HG03460 (cell line): ENCODE measurements around the gene POLR3A.

Experiments
- ATAC-seq: cut with Tn5 transposase; IDR thresholded peaks from one replicate; pipeline ENCODE4 v1.9.1; 2021; ENCODE audit not compliant: unreplicated experiment

POLR3A gene

DNA sequence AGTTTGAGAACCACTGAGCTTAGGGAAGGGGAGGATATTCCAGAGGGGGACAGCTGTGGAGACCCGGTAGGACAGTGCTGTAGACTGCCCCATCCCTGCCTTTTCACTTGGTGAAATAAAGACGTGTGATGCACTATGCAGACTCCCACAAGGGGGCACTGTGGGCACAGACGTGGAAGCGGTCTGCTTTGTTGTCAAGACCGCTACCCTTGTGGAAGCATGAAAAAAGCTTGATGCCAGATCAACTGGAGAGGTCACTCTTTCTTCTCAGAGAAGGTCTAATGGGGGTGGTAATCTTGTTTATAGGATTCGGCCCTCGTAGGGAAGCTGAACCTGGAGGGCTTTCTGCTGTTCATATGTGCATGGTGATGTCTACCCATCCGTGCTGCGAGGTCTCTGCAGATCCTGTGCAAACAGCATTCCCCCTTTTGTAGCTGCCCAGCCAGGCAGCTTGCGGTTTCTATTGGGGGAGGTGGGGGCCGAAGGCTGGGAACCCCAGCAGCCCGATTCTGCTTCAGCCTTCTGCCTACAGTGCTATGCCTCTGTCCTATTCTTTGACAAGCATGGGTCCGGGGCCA, 18.1 kb upstream of the POLR3A start:
- ATAC-seq: peak; percentile 57

DNA sequence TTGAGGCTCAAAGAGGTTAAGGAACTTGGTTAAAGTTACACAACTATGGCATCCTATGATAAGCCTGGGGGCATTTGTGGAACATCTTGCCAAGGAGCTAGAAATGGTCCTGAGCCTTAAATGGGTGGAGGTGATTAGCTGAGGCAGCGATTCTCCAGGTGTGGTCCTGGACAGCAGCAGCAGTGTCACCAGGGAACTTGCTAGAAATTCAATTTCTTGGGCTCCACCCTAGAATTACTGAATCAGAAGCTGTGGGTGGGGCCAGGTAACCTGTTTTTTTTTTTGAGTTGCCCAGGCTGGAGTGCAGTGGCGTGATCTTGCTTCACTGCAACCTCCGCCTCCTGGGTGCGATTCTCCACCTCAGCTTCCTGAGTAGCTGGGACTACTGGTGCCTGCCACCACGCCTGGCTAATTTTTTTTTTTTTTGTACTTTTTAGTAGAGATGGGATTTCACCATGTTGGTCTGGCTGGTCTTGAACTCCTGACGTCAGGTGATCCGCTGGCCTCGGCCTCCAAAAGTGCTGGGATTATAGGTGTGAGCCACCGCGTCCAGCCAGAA, 17.5 kb upstream of the POLR3A start:
- ATAC-seq: no peak

DNA sequence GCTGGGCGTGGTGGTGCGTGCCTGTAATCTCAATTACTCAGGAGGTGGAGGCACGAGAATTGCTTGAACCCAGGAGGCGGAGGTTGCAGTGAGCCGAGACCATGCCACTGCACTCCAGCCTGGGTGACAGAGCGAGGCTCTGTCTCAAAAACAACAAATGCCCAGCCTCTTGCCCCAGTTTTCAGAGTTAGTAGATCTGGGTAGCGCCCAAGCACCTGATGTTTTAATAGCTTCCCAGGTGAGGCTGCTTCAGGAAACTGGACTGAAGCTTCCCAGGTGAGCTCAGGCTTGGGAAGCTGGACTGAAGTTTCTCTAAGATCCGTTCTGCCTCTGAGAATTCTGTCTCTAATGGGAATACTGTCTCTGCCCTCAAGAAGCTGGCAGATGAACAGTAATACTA, 16.5 kb upstream of the POLR3A start:
- no peak for ATAC-seq

DNA sequence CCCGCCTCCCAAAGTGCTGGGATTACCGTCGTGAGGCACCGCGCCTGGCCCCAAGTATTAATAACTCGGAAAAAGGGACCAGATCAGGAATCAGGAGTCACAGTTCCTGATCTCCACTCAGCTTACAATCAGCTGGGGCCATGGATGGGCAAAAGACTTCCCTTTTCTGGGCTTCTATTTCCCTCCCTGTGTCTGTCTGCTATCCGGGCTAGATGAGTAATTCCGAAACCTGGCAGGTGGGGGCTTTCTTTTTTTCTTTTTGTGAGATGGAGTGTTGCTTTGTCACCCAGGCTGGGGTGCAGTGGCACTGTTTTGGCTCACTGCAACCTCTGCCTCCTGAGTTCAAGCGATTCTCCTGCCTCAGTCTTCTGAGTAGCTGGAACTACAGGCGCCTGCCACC, 15.9 kb upstream of the POLR3A start:
- ATAC-seq: peak; percentile 72

DNA sequence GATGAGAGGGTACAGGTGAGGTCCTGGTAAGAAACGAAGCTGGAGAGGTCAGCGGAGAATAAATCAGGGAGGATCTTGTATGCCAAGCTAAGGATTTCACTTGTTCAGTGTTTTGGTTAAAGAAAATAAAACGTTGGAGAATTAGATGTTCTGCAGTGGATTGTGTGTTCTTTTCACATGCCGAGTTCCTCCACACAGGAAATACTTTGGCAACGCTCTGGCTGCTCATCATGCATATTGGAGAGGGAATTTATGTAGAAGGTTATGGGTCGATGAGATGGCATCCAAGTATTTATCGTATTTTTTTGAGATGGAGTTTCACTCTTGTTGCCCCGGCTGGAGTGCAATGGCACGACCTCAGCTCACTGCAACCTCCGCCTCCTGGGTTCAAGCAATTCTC, 15.4 kb upstream of the POLR3A start:
- ATAC-seq: no peak

DNA sequence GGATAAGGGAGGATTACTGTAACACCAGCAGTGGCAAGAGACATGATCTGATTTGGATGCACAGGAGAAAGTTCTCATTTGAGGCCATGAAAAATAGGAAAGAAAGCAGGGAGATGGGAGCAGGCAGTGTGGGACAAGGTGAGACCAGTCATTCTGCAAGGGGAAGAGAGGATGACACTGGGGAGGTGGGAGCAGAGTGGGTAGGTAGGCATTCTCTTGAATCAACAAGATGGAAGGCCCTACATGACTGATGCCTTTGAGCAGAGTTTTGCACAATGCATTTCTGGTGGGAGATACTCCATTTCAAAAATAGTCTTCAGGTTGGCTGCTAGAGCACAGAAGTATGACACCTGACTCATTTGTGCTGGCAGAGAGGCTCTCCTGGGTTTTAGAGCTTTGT, 14.9 kb upstream of the POLR3A start:
- ATAC-seq: no peak

DNA sequence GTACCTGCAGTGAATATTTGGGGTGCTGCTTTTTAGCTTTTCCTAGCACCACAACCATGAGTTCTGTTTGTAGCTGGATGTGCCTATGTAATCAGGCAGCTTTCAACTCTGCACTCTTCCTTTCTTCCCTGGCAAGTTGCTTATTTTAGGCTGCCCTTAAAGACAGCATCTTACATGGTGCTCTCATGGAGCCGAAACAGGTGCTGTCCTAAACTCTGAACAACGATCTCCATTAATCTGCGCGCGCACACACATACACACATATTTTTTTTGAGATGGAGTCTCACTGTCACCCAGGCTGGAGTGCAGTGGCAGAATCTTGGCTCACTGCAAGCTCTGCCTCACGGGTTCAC, 13.4 kb upstream of the POLR3A start:
- ATAC-seq: no peak

DNA sequence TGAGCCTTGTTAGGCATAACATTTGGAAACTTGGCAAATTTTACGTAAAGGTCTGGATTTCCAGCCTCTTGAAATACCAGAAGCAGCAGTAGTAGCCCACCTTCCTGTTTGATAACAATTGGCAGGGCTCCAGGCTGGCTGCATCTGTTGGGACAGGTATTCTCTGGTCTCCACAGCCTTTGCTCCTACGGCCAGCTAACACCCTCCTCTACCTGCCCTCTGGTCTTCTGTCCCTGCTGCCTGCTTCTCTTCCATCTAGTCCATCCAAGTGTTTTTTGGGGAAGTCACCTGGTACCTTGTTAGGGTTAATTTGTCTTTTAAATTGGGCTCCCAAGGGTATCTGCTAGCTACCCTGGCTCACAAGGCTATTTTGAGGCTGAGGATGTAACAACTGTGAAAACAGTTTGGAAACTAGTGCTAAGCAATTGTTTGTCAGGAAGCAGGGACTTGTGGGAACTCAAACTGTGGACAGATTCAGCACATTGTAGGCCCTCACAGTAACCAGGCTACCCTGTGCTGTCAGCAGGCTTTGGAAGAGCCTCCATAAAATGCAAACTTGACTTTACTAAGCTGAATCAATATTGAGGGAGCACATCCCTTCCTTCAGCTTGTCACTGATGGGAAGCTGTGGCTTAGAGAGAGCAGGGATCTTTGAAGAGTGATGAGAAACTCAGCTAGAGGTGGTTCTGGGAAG, 12.9 kb upstream of the POLR3A start:
- no peak for ATAC-seq

DNA sequence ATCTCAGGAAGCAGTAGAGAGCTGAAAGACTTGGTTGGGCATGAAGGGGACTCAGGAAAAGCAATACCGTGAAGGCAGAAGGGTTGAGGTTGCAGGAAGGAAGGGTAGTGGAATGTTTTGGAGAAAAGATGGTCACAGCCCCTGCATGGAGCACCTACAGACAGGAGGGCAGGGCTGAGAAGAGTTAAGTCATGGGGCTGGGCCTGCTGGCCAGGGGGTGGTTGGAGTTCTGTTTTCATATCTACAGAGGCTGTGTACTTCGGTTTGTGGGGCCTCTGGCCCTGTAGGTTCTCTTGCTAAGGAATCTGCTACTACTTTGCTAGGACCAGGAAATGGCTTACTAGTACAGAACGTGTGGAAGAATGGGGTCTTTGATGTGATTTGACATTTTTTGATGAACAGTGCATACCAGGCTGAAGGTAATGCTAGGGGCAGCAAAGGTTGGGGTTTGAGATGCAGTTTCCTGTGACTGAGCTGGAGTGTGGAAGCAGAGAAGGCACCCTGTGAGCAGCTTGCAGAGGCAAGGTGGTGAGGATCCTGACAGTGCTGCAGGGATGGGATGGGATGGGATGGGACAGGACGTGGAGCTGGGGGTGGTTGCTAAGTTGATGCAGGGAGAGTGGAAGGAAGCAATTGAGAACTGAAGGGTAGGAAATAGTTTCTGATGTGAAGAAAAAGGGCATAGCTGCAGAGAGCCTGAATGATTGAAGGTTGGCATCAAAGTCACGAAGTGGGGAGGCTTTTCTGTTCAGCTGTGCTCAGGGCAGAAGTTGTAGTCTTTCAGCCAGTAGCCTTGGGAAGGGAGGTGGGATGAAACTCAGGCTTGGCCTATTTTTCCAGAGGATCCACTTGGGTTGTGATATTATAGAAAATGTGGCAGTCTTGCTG, 12.1 kb upstream of the POLR3A start:
- ATAC-seq: no peak

DNA sequence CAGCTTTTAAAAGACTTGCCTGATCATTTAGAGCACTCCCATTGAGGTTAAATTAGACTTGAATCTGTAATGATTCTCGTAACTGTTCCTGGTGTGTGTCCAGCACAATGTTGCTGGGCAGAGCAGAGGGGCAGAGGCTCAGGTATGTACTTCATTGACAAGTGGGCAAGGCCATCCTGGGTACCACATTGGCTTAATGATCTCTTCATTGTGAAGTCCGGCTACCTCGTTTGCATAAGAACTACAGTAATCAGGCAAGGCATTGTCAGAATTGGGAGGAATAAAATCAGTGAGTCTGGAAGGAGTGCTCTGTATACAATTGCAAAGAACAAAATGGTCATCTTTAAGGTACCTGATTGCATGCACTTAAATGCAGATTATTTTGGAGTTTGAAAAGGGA, 10.4 kb upstream of the POLR3A start:
- ATAC-seq: no peak

DNA sequence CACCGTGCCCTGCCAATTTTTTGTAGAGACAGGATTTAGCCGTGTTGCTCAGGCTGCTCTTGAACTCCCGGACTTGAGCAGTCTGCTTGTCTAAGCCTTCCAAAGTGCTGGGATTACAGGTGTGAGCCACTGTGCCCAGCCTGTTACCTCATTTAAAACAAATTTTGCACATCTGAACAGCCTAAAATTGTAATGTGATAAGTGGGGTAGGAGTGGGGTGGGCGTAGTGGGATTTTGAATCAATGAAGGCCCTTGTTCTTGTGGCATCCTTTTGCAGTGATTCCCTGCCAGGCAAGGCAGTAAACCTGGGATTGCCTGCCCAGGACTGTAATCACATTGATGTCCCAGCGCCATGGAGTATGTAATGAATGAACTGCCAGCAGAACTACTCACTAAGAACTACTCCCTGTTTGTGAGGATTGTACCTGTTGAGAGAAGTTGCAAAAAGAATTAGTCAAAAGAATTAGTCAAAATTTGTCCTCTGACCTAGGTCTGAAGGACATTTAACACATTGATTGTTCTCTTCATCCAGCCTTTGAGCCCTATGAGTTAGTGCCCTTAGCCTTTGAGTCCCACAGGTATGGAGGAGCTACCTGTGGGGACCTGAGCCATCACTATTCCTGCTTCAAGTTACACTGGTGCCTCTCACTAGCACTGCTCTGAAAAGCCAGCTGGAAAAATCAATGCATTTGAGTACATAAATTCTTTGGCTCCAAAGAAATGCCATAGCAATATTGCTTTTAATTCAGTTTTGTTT, 9.7 kb upstream of the POLR3A start:
- ATAC-seq: no peak

DNA sequence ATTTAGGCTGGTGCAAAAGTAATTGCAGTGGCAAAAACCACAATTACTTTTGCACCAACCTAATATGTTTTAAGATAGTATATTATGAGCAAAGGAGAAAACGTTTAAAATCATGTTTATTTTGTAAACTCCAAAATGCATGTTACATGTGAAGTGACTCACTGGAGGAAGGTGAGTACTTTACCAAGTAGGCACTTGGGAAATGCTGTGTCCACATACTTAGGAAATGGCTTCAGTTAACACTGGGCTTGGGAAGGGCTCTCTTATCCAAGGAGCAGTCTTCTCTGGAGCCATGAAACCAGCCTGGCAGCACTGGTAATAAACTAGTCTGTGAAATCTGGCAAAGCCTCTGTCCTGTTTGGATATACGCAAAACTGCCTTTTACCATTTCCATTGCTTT, 8.8 kb upstream of the POLR3A start:
- no peak for ATAC-seq

DNA sequence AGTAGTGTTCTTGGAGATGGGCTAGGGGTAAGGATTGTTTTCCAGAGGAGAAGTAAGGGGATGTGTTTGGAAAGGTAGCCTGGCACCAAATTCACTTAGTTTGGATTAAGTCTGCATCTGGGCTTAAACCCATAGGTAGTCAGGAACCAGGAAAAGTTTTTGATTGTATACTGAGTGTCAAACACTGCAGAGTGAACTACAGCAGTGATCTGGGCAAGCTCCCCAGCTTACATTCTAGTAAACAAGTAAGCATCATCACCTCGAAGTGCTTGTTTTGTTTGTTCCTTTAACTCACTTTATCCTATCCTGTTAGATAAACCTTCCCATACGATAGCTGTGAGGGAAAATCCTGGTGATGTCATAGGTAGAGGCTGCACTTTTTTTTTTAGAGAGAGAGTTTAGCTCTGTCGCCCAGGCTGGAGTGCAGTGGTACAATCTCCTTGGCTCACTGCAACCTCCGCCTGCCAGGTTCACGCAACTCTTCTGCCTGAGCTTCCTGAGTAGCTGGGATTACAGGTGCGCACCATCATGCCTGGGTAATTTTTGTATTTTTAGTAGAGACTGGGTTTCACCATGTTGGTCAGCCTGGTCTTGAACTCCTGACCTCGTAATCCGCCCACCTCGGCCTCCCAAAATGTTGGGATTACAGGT, 6.7 kb upstream of the POLR3A start:
- no peak for ATAC-seq

DNA sequence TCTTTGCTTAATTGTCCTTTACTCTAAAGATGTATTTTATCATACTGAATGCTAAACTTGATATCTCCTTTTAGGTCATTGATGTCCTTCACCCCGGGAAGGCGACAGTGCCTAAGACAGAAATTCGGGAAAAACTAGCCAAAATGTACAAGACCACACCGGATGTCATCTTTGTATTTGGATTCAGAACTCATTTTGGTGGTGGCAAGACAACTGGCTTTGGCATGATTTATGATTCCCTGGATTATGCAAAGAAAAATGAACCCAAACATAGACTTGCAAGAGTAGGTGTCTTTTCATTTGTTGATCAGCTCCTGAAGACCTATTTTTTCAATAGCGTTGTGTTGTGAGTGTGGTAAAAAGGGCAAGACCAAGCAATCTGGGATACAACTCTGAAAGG, 6.1 kb upstream of the POLR3A start:
- ATAC-seq: no peak

DNA sequence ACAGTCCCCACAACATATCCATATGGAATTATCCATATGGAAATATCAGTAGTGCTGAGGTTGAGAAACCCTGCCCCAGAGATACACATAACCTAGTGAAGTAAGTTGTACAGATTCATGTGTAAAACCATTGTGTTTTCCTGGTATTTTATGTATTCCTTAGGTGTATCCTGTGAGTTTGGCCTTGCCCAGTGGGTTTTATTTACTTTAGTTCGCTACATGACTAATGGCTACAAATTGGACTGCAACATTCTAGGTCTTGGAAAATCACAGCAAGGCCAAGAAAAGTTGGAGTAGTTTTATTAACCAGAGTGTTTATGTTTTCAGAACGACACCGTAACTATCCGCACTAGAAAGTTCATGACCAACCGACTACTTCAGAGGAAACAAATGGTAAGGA, 5.7 kb upstream of the POLR3A start:
- no peak for ATAC-seq

DNA sequence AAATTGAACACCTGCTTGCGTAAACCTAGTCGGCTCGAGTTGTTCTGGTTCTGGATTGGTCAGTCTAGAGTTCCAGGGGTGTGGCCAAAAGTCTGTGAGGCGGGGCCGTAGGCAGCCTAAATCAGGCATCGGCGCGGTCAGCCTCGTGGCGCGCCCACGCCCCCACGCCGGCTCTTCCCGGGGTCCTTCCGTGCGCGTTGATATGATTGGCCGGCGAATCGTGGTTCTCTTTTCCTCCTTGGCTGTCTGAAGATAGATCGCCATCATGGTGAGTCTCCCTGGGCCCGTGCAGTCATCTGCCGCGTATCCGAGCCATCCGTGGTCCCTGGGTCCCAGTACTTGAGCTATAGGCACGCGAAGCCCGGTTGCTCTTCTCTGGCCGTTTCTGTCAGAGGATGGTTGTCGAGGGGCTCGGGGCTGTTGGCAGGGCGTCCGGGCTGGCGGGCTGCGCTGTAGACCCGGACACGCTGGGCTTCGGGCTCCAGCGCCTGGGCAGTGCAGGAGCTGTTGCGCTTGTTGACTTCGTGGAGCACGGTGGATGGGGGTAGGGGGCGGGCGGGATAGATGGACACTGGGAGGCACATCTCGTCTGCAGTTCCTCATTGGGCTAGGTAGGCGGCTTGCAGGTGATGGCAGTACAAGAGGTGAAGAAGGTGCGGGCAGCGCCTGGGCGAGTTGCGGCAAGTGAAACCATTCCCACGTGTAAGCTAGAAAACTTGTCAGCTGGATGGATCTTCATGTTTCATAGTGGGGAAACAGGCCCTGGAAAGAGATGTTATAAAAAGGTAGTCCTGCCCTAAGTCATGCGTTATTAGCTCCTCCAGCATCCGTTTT, 4.5 kb upstream of the POLR3A start, which contains the start of gene RPS24:
RPS24 (plus strand) TSS at position 227 of the 834 bp plus-strand sequence; CDS start at position 266, 39 bp downstream.
- ATAC-seq: peak; percentile 80

DNA sequence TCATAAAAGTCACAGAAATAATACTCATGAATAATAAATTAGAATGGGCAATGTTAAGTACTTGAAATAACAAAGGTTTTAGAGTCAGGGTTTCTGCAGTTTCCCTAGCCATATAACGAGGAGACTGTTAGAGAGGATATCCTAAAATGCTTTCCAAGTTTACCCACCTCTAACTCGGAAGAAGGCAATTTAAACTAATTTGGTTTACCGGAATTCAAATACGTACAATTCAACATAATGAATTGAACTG, 4.0 kb upstream of the POLR3A start:
- ATAC-seq: no peak

DNA sequence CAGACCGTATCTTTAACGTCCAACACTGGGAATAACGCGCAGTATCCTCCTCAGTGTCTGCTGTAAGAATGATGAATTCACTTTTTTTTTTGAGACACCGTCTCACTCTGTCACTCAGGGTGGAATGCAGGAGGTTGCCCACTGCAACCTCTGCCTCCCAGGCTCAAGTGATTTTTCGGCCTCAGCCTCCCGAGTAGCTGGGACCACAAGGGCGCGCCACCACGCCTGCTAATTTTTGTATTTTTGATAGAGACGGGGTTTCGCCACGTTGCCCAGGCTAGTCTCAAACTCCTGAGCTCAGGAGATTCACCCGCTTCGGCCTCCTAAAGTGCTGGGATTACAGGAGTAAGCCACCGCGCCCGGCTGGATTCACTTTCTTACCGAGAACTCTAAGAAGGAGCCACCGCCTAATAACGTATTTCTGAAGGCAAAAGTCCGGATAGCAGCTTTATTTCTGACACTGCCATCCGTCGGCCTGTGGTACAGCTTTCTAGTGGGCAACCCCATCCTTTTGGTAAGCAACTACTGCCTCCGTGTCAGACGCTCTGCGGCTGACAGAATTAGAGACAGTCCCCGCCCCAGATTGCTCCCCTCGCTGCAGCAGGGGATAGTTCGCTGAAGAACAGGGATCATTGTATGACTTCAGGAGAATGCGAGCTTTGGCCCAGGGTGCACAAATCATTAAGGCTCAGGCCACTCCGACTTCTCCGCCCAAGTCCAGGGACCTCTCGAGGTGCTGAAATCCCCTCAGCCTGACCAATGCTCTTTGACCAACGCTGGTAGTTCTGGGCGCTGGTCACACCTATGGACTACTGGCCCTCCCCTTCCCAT, 662 bp downstream of the POLR3A start:
- no peak for ATAC-seq

DNA sequence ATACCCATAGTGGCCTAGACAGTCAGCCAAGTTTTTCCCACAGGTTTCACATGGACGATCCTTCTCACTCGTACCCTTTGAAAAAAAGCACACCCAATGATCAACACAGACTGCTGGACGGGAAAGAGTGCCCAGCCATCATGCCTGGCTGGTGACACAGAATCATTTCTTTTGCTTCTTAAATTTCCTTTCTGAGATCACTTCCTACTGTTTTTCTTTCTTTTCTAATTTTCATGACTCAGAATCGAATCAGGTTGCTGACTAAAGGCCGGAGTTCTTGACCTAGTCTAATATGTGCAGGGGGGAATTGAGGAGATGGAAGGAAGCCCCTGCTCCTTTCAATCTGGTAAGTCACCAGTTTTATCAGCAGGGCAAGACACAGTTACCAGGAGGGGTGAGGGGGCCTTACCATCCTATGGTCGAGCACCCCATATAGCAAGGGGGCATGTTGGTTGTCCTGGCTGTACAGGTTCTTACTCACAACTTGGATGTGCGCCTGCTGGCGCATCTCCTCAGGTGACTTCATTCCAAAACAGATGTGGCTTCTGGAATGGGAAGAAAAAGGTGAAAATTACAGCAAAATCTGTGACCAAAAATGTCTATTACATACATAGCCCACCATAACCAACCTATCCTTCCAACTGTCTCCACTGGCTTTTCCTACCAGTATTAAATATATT, 3.5 kb downstream of the POLR3A start:
- no peak for ATAC-seq
